GM19328 (cell line): Measurements from ENCODE around the gene BMP2K.

Experiments used
- ATAC-seq: cut with Tn5 transposase; IDR thresholded peaks from one replicate; pipeline ENCODE4 v1.9.1; 2021; ENCODE audit warnings: mild to moderate bottlenecking, moderate library complexity; ENCODE audit not compliant: unreplicated experiment

BMP2K gene

GRCh38 chr4:78923464-78924312, 147.5 kb downstream of the BMP2K start:
- ATAC-seq = no peak

GRCh38 chr4:78926826-78927225, 150.7 kb downstream of the BMP2K start:
- no peak for ATAC-seq

- no peak for ATAC-seq
These were observed 152.7 kb downstream of the BMP2K start for GRCh38 chr4:78928835-78929234.

GRCh38 chr4:78930016-78930629, 154.0 kb downstream of the BMP2K start:
- no peak for ATAC-seq

GRCh38 chr4:78936989-78937388, 160.8 kb downstream of the BMP2K start:
- ATAC-seq = no peak

- ATAC-seq = no peak
These were observed 161.7 kb downstream of the BMP2K start for GRCh38 chr4:78937837-78938236.

- no peak for ATAC-seq
These were observed 162.3 kb downstream of the BMP2K start for GRCh38 chr4:78938474-78938867.

GRCh38 chr4:78938868-78939666, 162.9 kb downstream of the BMP2K start, which contains the start of gene PAQR3:
Gene PAQR3 (minus strand): TSS chr4:78939438. CDS start chr4:78939224, 214 bp downstream.
- ATAC-seq = peak; percentile 99

GRCh38 chr4:78939667-78940008, 163.5 kb downstream of the BMP2K start:
- peak; percentile 20 for ATAC-seq

- no peak for ATAC-seq
These were observed 164.6 kb downstream of the BMP2K start for GRCh38 chr4:78940752-78941151.

GRCh38 chr4:78944381-78944780, 168.2 kb downstream of the BMP2K start:
- ATAC-seq = no peak

GRCh38 chr4:78945651-78946179, 169.6 kb downstream of the BMP2K start:
- ATAC-seq = no peak

GRCh38 chr4:78949735-78950134, 173.6 kb downstream of the BMP2K start:
- no peak for ATAC-seq

- peak; percentile 69 for ATAC-seq
These were observed 175.8 kb downstream of the BMP2K start for GRCh38 chr4:78951862-78952472.

GRCh38 chr4:78953231-78953630, 177.1 kb downstream of the BMP2K start:
- ATAC-seq = no peak

- ATAC-seq = no peak
These were observed 177.9 kb downstream of the BMP2K start for GRCh38 chr4:78953769-78954666.

GRCh38 chr4:78956975-78957374, 180.8 kb downstream of the BMP2K start:
- no peak for ATAC-seq

- no peak for ATAC-seq
These were observed 184.8 kb downstream of the BMP2K start for GRCh38 chr4:78960926-78961325.
